HG03442 (cell line): ENCODE results near the gene ADGRB2.

Experiments used
- ATAC-seq: cut with Tn5 transposase; IDR thresholded peaks from one replicate; pipeline ENCODE4 v1.9.1; 2021; ENCODE audit warnings: mild to moderate bottlenecking, moderate library complexity; ENCODE audit not compliant: unreplicated experiment

ADGRB2 gene

DNA sequence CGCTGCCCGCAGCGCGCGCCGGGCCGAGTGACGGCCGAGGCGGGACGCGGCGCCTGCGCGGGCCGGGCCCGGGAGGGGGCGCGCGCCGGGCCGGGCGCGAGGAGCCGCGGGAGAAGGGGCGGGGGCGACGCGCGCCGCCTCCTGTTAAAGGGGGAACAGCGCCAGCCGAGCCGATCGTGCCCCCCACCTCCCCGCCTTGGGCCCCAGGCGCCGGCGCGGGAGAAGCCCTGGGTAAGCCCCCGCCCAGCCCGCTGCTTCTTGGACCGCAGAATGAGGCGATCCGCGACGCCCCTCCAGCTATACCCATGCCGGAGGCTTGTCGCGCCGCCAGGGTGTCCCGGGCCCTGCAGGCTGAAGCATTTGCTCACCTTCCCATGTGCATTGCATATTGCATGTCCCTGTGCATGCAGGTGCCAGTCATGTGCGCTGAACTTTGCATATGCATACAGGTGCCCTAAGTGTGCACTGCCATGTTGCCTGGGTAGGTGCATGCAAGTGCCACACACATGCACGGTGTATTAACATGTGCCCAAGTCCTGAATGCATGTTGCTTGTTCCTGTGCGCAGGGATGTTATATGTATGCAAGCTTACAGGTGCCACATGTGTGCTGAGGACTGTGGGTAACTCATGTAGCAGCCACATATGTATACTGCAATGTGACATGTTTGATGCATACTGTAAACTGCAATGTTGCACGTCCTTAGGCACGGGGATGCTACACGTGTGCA, at the start of gene ADGRB2:
Gene ADGRB2, minus strand, starts transcription at position 29 of the 729 bp plus-strand sequence. CDS start 7,119 bp downstream, outside the sequence.
- no peak for ATAC-seq

DNA sequence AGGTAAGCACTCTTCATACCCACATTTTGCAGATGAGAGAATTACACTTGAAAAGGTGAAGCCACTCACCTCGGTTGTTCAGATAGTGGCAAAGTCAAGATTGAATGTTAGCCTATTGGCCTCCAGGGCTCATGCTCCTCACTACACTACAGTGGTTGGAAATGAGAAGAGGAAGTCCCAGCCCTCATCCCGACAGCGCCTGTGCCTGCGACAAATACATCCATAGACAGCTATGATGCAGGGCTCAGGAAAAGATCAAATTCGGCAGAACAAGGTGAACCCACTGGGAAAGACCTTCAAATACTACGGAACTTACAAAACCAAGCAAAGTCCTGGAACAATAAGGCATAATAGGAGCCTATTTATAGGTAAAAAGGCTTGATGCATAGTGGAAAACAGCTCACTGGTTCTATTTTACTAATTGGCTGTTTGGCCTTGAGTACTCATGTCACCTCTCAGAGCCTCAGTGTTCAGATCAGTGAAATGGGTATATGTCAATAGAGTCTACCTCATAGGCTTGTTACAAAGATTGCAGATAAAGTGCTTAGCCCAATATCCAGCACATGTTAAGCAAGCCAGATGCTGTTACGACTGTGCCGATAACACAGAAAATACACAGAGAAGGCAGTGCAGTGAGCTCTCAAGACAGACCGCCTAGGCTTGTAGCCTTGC, 48.2 kb upstream of the ADGRB2 start:
- ATAC-seq: no peak

DNA sequence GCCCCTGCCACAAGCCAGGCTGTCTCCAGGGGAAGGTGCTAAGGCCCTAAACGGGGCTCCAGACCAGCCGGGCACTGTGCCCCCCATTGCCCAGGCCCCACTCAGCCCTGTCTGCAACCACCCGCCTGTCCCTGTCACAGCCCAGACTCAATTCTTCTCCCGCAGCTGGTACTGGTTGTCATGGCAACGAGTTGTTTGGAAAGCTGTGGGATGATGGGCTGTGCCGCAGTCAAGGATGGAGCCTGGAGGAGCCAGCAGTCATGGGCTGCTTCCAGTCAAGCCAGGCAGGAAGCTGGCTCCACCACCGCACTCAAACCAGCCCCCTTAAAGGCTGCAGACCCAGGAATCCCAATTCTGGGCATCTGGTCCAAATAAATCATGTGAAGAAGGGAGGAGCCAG, 47.5 kb upstream of the ADGRB2 start:
- ATAC-seq: no peak

DNA sequence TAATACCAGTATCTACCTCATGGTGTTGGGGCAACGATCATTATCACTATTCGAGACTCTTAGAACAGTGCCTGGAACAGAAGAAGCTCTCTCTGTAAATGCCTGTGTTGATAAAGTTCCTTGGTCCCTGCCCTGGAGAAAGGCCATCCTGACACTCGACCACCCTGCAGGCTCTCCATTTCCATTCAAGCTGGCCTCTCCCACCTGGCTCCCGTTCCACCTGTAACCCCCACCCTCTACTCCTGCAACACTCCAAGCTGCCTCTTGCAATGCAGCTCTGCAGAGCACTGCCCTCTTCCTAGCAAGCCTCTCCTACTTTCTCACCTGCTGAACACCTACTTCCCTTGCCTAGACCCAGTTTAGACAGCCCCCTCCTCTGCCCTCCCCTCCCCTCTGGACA, 45.6 kb upstream of the ADGRB2 start:
- ATAC-seq: no peak

DNA sequence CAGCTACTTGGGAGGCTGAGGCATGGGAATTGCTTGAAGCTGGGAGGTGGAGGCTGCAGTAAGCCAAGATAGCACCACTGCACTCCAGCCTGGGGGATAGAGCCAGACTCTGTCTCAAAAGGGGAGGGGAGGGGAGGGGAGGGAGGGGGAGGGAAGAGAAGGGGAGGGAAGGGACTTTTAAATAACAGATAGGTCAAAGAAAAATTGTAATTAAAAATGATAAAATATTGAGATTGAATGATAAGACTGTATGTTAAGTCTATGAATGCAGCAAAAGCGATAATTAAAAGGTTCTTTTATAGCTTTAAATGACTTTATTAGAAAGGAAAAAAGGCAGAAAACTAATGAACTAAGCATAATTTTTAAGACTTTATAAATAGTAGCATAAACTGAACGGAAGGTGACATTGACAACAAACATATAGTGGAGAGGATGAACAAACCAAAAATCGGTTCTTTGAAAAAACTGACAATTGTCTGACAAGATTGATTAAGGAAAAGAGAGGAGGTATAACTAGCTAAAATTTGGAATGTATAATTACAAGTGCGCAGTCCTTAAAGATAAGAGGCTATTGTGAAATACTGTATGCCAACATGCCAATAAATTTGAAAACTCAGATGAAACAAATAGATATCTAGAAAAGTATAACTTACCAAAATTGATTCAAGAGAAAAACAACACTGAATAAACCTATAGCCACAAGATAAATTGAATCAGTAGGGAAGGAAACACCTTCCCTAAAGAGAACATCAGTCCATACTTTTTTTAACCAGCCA, 43.3 kb upstream of the ADGRB2 start:
- ATAC-seq: no peak

DNA sequence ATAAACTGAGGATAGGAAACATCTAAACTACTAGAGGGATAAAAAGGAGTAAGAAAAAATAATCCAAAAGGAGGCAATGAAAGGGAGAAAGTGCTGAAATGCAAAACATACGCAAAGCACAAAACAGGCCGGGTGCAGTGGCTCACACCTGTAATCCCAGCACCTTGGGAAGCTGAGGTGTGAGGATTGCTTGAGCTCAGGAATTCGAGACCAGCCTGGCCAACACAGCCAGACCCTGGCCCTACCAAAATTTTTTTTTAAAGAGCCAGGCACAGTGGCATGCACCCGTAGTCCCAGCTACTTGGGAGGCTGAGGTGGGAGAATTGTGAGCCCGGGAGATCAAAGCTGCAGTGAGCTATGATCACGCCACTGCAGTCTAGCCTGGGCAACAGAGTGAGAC, 41.2 kb upstream of the ADGRB2 start:
- no peak for ATAC-seq

DNA sequence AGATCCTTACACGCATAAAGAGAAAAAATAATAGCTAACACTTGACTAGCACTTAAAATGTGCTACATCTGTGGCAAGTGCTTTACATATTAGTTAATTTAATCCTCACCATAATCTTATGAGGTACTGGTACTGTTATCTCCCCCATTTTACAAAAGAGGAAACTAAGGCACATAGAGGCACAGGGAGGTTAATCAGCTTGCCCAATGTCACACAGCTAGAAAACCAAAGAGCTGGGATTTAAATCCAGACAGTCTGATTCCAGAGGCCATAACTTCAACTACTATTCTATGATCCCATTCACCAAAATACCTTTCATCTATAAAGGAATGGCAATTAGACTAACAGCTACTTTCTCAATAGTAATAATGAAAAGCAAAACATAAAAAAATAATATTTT, 40.0 kb upstream of the ADGRB2 start:
- ATAC-seq: no peak

DNA sequence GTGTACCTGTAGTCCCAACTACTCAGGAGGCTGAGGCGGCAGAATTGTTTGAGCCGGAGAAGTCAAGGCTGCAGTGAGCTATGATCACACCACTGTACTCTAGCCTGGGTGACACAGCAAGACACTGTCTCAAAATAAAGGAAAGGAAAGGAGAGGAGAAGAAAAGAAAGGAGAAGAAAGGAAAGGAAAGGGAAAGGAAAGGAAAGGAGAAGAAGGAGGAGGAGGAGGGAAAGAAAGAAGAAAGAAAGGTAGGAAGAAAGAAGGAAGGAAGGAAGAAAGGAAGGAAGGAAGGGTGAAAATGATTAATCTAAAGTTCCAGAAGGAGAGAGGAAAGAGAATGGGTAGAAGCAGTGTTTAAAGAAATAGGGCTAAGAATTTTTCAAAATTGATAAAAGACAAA, 39.5 kb upstream of the ADGRB2 start:
- no peak for ATAC-seq

- no peak for ATAC-seq
These were observed 38.3 kb upstream of the ADGRB2 start for GRCh38 chr1:31802190-31803150.

DNA sequence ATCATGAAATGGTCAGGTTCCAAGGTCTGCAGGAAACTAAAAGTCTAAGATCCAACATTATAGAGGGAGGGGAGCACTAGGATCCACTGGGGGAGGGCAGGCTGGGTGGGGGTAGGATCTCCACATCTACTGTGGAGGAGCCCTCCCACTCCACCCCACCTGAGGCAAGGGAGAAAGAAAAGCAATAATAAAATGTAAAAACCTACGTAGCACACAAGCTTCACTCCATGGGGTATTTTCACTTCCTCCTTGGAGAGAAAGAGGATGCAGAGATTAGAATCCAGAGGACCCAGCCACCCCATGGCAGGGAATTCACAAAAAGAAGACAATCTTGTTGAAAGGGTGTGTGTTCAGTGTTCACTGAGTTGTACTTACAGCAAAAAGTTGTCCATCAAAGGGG, 37.3 kb upstream of the ADGRB2 start:
- no peak for ATAC-seq

GRCh38 chr1:31800674-31800967, 36.5 kb upstream of the ADGRB2 start:
- ATAC-seq: no peak

DNA sequence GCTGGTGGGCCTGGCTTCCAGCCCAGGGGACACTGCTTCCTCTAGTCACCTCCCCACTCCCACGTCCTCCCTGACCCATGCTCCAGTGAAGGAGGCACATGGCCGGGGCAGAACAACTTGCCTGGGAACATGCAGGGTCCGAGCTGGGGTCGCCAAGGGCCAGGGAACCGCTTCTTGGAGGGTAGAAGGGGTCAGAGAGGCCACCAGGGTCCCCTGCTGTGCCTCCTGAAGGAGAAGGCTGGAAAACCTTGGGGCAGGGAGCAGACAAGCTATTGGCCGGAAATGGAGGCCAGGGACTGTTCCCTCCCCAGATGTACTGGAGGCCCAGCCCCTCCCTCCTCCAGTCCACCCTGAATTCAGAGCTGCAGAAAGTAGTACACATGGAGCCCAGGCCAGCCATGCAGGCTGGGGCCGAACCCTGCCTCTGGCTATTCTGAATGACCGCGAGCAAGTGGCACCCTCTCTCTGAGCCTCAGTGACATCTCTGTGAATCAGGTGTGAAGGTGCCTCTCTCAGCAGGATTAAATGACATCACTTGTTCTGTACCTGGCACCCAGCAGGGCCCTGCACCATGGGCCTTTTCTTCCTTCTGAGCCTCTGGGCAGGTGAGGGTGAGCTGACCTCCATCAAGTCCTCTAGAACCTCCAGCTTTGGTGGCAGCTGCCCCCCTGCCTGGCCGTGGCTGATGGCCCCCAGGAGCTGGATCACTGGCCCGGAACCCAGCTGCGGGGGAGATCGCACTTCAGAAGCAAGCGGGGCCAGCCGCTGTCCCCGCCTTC, 35.9 kb upstream of the ADGRB2 start:
- ATAC-seq: no peak

- no peak for ATAC-seq
These were observed 35.2 kb upstream of the ADGRB2 start for GRCh38 chr1:31799196-31799894.

DNA sequence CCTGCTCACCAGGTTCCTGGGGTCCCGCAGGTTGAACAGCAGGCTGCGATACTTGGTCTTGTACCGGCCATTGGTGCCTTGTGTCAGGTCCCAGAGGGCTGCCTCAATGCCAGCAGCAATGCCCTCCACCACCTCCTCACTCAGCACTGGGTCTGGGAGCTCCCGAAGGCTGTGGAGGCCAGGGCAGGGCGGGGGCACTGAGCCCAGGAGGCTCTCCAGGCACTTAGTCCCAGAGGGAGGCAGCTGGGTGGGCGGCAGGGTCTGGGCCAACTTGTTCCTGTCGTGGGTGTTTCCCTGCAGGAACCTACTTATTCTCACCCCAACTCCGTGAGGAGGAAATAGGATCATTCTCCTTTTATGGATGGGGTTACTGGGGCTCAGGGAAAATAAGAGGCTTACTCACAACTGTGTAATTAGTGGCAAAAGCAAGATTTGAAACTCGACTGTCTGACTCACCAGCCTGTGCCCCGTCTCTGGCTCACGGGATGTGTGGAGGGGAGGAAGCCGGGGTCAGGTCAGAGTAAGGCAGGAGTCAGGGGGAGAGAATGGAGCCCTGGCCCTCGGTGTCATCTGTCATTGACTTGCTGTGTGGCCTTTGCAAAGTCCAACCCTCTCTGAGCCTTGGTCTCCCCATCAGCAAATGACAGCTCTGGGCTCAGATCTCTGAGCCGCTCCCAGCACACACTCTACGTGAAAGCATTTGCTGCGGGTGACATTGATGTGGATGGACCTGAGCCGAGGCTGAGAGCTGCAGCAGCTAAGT, 34.5 kb upstream of the ADGRB2 start:
- ATAC-seq: no peak

DNA sequence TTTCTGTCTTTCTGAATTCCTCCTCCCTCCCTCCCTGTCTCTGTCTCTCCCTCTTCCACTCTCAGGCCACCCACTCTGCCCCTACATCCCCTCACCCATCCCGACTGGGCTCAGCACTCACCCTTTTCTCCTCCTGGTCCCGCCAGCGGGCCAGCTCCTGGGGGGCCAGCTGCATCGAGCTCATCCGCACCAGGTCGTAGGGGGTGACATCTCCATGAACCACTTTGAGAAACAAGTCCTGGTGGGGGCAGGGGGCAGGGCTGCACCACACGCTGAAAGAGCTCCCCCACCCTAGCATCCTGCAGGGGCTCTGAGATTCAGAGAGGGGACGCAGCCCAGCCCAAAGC, 33.9 kb upstream of the ADGRB2 start:
- ATAC-seq: no peak

GRCh38 chr1:31797216-31797615, 33.1 kb upstream of the ADGRB2 start:
- ATAC-seq: no peak

- ATAC-seq: no peak
These were observed 32.6 kb upstream of the ADGRB2 start for GRCh38 chr1:31796707-31797106.

DNA sequence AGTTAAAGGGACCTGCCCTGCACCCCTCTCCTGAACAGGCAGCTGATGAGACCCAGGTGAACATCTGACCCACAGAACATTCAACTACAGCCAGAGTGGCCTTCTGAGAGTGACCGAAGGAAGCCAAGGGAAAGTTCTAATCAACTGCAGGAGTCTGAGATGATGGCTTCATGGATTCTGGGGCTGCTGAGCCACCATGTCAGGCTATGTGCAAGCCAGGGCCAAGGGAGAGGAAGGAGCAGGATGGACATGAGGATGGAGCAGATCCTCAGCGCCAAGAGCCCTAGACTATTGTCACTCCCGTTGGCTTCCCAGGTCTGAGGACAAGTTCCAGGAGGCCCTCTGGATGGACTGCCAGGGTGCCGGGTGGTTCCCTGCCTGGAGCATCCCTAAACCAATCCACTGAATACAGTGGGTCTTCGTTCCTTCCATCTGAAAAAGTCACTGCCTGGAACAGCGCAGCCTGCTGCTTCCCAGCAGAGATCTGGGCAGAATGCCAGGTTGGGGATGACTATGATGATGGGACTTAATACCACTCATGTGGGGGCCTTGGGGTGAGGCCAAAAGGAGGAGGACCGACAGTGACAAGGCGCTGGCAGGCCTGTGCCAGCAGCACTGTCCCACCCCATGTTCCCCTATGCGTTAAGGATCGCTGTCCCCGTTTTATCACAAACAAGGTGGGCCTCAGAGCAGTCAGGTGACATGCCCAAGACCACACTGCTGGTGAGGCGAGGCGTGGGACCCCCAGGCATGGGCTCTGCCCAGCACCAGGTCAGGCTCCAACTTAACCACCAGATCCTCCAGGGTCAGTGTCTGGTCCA, 31.9 kb upstream of the ADGRB2 start:
- no peak for ATAC-seq
